HUES64 (cell line): ENCODE results near the gene CTSD.

Experiments
- H3K27ac ChIP-seq: 2 replicates; pipeline ENCODE4 v1.7.0; 2013; ENCODE audit warnings: low read depth, low read length, inconsistent platforms
- H3K27me3 ChIP-seq: 2 replicates; pipeline ENCODE4 v1.6.1; 2013; ENCODE audit warnings: mild to moderate bottlenecking, low read length; ENCODE audit not compliant: insufficient read depth
- H3K36me3 ChIP-seq: 2 replicates; pipeline ENCODE4 v1.6.1; 2013; ENCODE audit warnings: mild to moderate bottlenecking, low read length; ENCODE audit not compliant: insufficient read depth
- H3K4me1 ChIP-seq: 2 replicates; pipeline ENCODE4 v1.6.1; 2013; ENCODE audit warnings: mild to moderate bottlenecking, low read length, moderate library complexity; ENCODE audit not compliant: insufficient read depth
- H3K4me3 ChIP-seq: 2 replicates; pipeline ENCODE4 v1.5.1; 2013; ENCODE audit warnings: mild to moderate bottlenecking, low read length, moderate library complexity
- H3K9ac ChIP-seq: 2 replicates; pipeline ENCODE4 v1.6.1; 2013; ENCODE audit warnings: mild to moderate bottlenecking, low read depth, low read length
- H3K9me3 ChIP-seq: 2 replicates; pipeline ENCODE4 v1.6.1; 2013; ENCODE audit warnings: low read depth, low read length; ENCODE audit not compliant: insufficient read depth
- WGBS: fragments of 150-250, 120-280 bp; methylation state at CpG from one replicate; pipeline ENCODE4 v1.1.7; 2013; ENCODE audit warnings: missing lambda C conversion rate; 5-methylcytosine and 5-hydroxymethylcytosine counted together

Gene CTSD

GRCh38 chr11:1796413-1797011, 32.8 kb upstream of the CTSD start:
- Histone ChIP-seq H3K27me3 (no peaks in the 10 kb centered on the region), H3K9ac (no peak overlapping the region), H3K9me3 (no peaks in the 10 kb centered on the region), H3K27ac (no peak overlapping the region), H3K4me3 (no peak overlapping the region), H3K4me1 (no peaks in the 10 kb centered on the region), H3K36me3 (no peaks in the 10 kb centered on the region)
- 83% methylated on average over 12 of the region's 12 CpGs for WGBS

- H3K9me3 ChIP-seq: no peaks in the 10 kb centered on the region
- WGBS: 92% methylated on average over 3 of the region's 3 CpGs
- H3K9ac ChIP-seq: no peak overlapping the region
- H3K36me3 ChIP-seq: no peaks in the 10 kb centered on the region
- H3K27me3 ChIP-seq: no peaks in the 10 kb centered on the region
- no peaks in the 10 kb centered on the region for H3K4me1 ChIP-seq
- no peak overlapping the region for H3K4me3 ChIP-seq
- H3K27ac ChIP-seq: no peak overlapping the region
These were observed 29.4 kb upstream of the CTSD start for GRCh38 chr11:1793081-1793480.

GRCh38 chr11:1792461-1792860, 28.7 kb upstream of the CTSD start:
- no peak overlapping the region for H3K9ac ChIP-seq
- H3K4me1 ChIP-seq: no peaks in the 10 kb centered on the region
- 94% methylated on average over 12 of the region's 12 CpGs for WGBS
- no peaks in the 10 kb centered on the region for H3K9me3 ChIP-seq
- H3K27ac ChIP-seq: no peak overlapping the region
- H3K27me3 ChIP-seq: no peaks in the 10 kb centered on the region
- no peak overlapping the region for H3K4me3 ChIP-seq
- no peaks in the 10 kb centered on the region for H3K36me3 ChIP-seq

- H3K4me3 ChIP-seq: no peak overlapping the region
- no peak overlapping the region for H3K27ac ChIP-seq
- H3K36me3 ChIP-seq: no peaks in the 10 kb centered on the region
- H3K27me3 ChIP-seq: no peaks in the 10 kb centered on the region
- no peaks in the 10 kb centered on the region for H3K9me3 ChIP-seq
- 90% methylated on average over 6 of the region's 6 CpGs for WGBS
- no peak overlapping the region for H3K9ac ChIP-seq
- H3K4me1 ChIP-seq: no peaks in the 10 kb centered on the region
These were observed 28.2 kb upstream of the CTSD start for GRCh38 chr11:1791912-1792311.

GRCh38 chr11:1786466-1786865, 22.7 kb upstream of the CTSD start:
- no peak overlapping the region for H3K27ac ChIP-seq
- no peak overlapping the region for H3K4me3 ChIP-seq
- no peak overlapping the region for H3K9ac ChIP-seq
- no peaks in the 10 kb centered on the region for H3K36me3 ChIP-seq
- no peaks in the 10 kb centered on the region for H3K27me3 ChIP-seq
- H3K9me3 ChIP-seq: no peaks in the 10 kb centered on the region
- WGBS: 94% methylated on average over 4 of the region's 4 CpGs
- H3K4me1 ChIP-seq: 0 out of 2 replicates have a peak, but pooled peaks cover 4% of the 10 kb centered on the region

GRCh38 chr11:1785749-1786413, 22.2 kb upstream of the CTSD start:
- Histone ChIP-seq H3K4me3 (no peak overlapping the region), H3K27me3 (no peaks in the 10 kb centered on the region)
- 85% methylated on average over 21 of the region's 21 CpGs for WGBS

GRCh38 chr11:1784761-1785650, 21.3 kb upstream of the CTSD start:
- no peaks in the 10 kb centered on the region for H3K36me3 ChIP-seq
- 92% methylated on average over 23 of the region's 23 CpGs for WGBS
- 0 out of 2 replicates have a peak, but pooled peaks cover 4% of the 10 kb centered on the region for H3K4me1 ChIP-seq
- no peaks in the 10 kb centered on the region for H3K9me3 ChIP-seq
- H3K27me3 ChIP-seq: no peaks in the 10 kb centered on the region
- no peak overlapping the region for H3K27ac ChIP-seq
- H3K4me3 ChIP-seq: no peak overlapping the region
- 0 out of 2 replicates have a peak overlapping the region, but pooled peaks have one; percentile 37 for H3K9ac ChIP-seq

More at GRCh38 chr11:1785749-1786413, 22.2 kb upstream of the CTSD start:
- 0 out of 2 replicates have a peak, but pooled peaks cover 4% of the 10 kb centered on the region for H3K4me1 ChIP-seq
- no peak overlapping the region for H3K9ac ChIP-seq
- H3K36me3 ChIP-seq: no peaks in the 10 kb centered on the region
- H3K9me3 ChIP-seq: no peaks in the 10 kb centered on the region
- H3K27ac ChIP-seq: no peak overlapping the region

GRCh38 chr11:1783725-1784529, 20.2 kb upstream of the CTSD start:
- H3K27ac ChIP-seq: no peak overlapping the region
- 0 out of 2 replicates have a peak, but pooled peaks cover 4% of the 10 kb centered on the region for H3K4me1 ChIP-seq
- H3K4me3 ChIP-seq: no peak overlapping the region
- no peak overlapping the region for H3K9ac ChIP-seq
- no peaks in the 10 kb centered on the region for H3K27me3 ChIP-seq
- H3K9me3 ChIP-seq: no peaks in the 10 kb centered on the region
- 89% methylated on average over 24 of the region's 24 CpGs for WGBS
- no peaks in the 10 kb centered on the region for H3K36me3 ChIP-seq

- H3K4me1 ChIP-seq: 0 out of 2 replicates have a peak, but pooled peaks cover 4% of the 10 kb centered on the region
- WGBS: 85% methylated on average over 20 of the region's 20 CpGs
- no peak overlapping the region for H3K4me3 ChIP-seq
- H3K9ac ChIP-seq: no peak overlapping the region
- no peaks in the 10 kb centered on the region for H3K36me3 ChIP-seq
- no peak overlapping the region for H3K27ac ChIP-seq
- H3K9me3 ChIP-seq: no peaks in the 10 kb centered on the region
- H3K27me3 ChIP-seq: no peaks in the 10 kb centered on the region
These were observed 19.4 kb upstream of the CTSD start for GRCh38 chr11:1782831-1783724.

- Histone ChIP-seq H3K4me3 (no peak overlapping the region), H3K27me3 (no peaks in the 10 kb centered on the region), H3K9me3 (no peaks in the 10 kb centered on the region), H3K36me3 (no peaks in the 10 kb centered on the region), H3K27ac (no peak overlapping the region), H3K4me1 (0 out of 2 replicates have a peak, but pooled peaks cover 4% of the 10 kb centered on the region), H3K9ac (no peak overlapping the region)
- WGBS: 89% methylated on average over 13 of the region's 13 CpGs
These were observed 18.4 kb upstream of the CTSD start for GRCh38 chr11:1782031-1782590.
